HepG2 (cell line): ENCODE data around the gene SCP2D1. TPM values are rescaled to one million over a fixed set of nuclear protein-coding genes. Genes with fewer than 3 reads are reported as not detected.

Experiments
- ATAC-seq: fragments of 200-7000 bp; cut with Tn5 transposase; 3 replicates; pipeline ENCODE4 v1.9.1; 2020; ENCODE audit warnings: mild to moderate bottlenecking, moderate library complexity
- BruUV-seq: library from RNA; stranded (reverse); fragments of 400-500 nt; replicated peaks from 2 replicates; lab custom pipeline; 2021; lab: Mats Ljungman, UMichigan
- CTCF ChIA-PET: fragments of 300-600 bp; formaldehyde crosslinking; extraction: SDS; loops from one replicate; lab custom pipeline; 2021; ENCODE audit warnings: low total read pairs, inconsistent platforms, low intra/inter-chr PET ratio; lab: Yijun Ruan, JAX
- POLR2A ChIA-PET: fragments of 350-600 bp; sonication (Branson Sonifier 250); formaldehyde crosslinking; loops from one replicate; lab custom pipeline; 2020; ENCODE audit warnings: antibody characterized with exemption, inconsistent platforms; lab: Yijun Ruan, JAX
- DNase-seq: peaks from one replicate; pipeline ENCODE4 v3.0.0-alpha.2; 2015; ENCODE audit warnings: low spot score
- FAIRE-seq: peaks from 3 replicates; lab custom pipeline; 2011; peaks lifted over from hg19 to GRCh38; lab: Jason Lieb, UNC
- H2AFZ ChIP-seq: one replicate; pipeline ENCODE4 v1.6.1; 2011; ENCODE audit warnings: low read length, inconsistent platforms
- H3K27ac ChIP-seq: fragments of 300-600 bp; 3 replicates; pipeline ENCODE4 v1.8.0; 2011; ENCODE audit warnings: mixed run types, mild to moderate bottlenecking, mixed read lengths, low read length, inconsistent platforms; ENCODE audit not compliant: insufficient read depth; ENCODE audit errors: extremely low read length
- H3K27me3 ChIP-seq, 2 experiments: fragments of 200-600 bp in 1 of 2; 2 replicates in 1 of 2; 3 replicates in 1 of 2; pipeline versions ENCODE4 v1.6.0 to v1.8.0; 2011; ENCODE audit warnings: low read length in 2 of 2, mild to moderate bottlenecking in 2 of 2, moderate library complexity in 2 of 2, inconsistent platforms in 1 of 2; ENCODE audit not compliant: insufficient read depth in 2 of 2, control insufficient read depth in 1 of 2
- H3K36me3 ChIP-seq, 2 experiments: fragments of 200-600 bp in 1 of 2; replicated peaks in 1 of 2; 2 replicates in 1 of 2; 3 replicates in 1 of 2; pipeline versions ENCODE4 v1.5.1 to v1.8.0; 2011; ENCODE audit warnings: low read length in 2 of 2, inconsistent platforms in 1 of 2; ENCODE audit not compliant: insufficient read depth in 2 of 2, control insufficient read depth in 1 of 2
- H3K4me1 ChIP-seq: 2 replicates; pipeline ENCODE4 v1.5.1; 2012; ENCODE audit warnings: low read length, inconsistent platforms; ENCODE audit not compliant: insufficient read depth
- H3K4me2 ChIP-seq: 2 replicates; pipeline ENCODE4 v1.6.0; 2011; ENCODE audit warnings: low read depth, low read length, inconsistent platforms
- H3K4me3 ChIP-seq, 3 experiments: fragments of 200-600 bp in 1 of 3; sonication (generic), shearing (Covaris generic) in 1 of 3; replicated peaks in 1 of 3; 2 replicates each; pipeline ENCODE4 v1.5.1; 2011 to 2016; ENCODE audit warnings: low read length in 3 of 3, inconsistent platforms in 2 of 3, low read depth in 2 of 3, mild to moderate bottlenecking in 2 of 3, control low read depth in 1 of 3, mixed read lengths in 1 of 3; ENCODE audit not compliant: insufficient read depth in 1 of 3
- H3K79me2 ChIP-seq: one replicate; pipeline ENCODE4 v1.6.1; 2011; ENCODE audit warnings: low read length, inconsistent platforms; ENCODE audit not compliant: insufficient read depth
- H3K9ac ChIP-seq: 2 replicates; pipeline ENCODE4 v1.6.0; 2011; ENCODE audit warnings: mild to moderate bottlenecking, low read depth, low read length, inconsistent platforms; ENCODE audit not compliant: insufficient read depth
- H3K9me3 ChIP-seq: 2 replicates; pipeline ENCODE4 v1.5.1; 2012; ENCODE audit warnings: mild to moderate bottlenecking, low read length
- H4K20me1 ChIP-seq: 2 replicates; pipeline ENCODE4 v1.6.0; 2011; ENCODE audit warnings: inconsistent platforms, mild to moderate bottlenecking, low read length, moderate library complexity; ENCODE audit not compliant: insufficient read depth
- FOXK1 ChIP-seq: sonication (generic); formaldehyde crosslinking; IDR thresholded peaks from 2 replicates; pipeline ENCODE4 v1.4.0; 2020; ENCODE audit warnings: low read depth, missing genetic modification reagents, borderline replicate concordance
- HNRNPH1 ChIP-seq: fragments of 200-400 bp; formaldehyde crosslinking; optimal IDR thresholded peaks from 2 replicates; pipeline ENCODE3; 2017; ENCODE audit warnings: mild to moderate bottlenecking, low read depth, low read length
- NR1H2 ChIP-seq: sonication (generic); formaldehyde crosslinking; IDR thresholded peaks from 2 replicates; pipeline ENCODE4 v1.8.1; 2022; ENCODE audit warnings: low read depth, missing genetic modification reagents, borderline replicate concordance
- SETDB1 ChIP-seq: sonication (generic); formaldehyde crosslinking; IDR thresholded peaks from 2 replicates; pipeline ENCODE4 v1.5.1; 2020; ENCODE audit warnings: missing genetic modification reagents, mild to moderate bottlenecking, borderline replicate concordance
- ZNF124 ChIP-seq: sonication (generic); formaldehyde crosslinking; IDR thresholded peaks from 2 replicates; pipeline ENCODE4 v1.4.0; 2020; ENCODE audit warnings: missing genetic modification reagents
- ZNF136 ChIP-seq: sonication (generic); formaldehyde crosslinking; IDR thresholded peaks from 2 replicates; pipeline ENCODE4 v1.8.1; 2022; ENCODE audit warnings: low read depth, mild to moderate bottlenecking, moderate library complexity, missing genetic modification reagents
- ZNF225 ChIP-seq: sonication (generic); formaldehyde crosslinking; IDR thresholded peaks from 2 replicates; pipeline ENCODE4 v1.4.0; 2020; ENCODE audit warnings: mild to moderate bottlenecking, missing genetic modification reagents
- ZNF441 ChIP-seq: sonication (generic); formaldehyde crosslinking; IDR thresholded peaks from 2 replicates; pipeline ENCODE4 v1.7.0; 2021; ENCODE audit warnings: missing genetic modification reagents, borderline replicate concordance
- ZNF501 ChIP-seq: sonication (generic); formaldehyde crosslinking; IDR thresholded peaks from 2 replicates; pipeline ENCODE4 v1.5.1; 2020; ENCODE audit warnings: mild to moderate bottlenecking, moderate library complexity, missing genetic modification reagents
- ZNF768 ChIP-seq: sonication (generic); formaldehyde crosslinking; IDR thresholded peaks from 2 replicates; pipeline ENCODE4 v1.4.0; 2020; ENCODE audit warnings: missing genetic modification reagents
- ZNF782 ChIP-seq: sonication (generic); formaldehyde crosslinking; IDR thresholded peaks from 2 replicates; pipeline ENCODE4 v1.4.0; 2020; ENCODE audit warnings: missing genetic modification reagents, mild to moderate bottlenecking, borderline replicate concordance
- ZNF883 ChIP-seq: sonication (generic); formaldehyde crosslinking; IDR thresholded peaks from 2 replicates; pipeline ENCODE4 v1.5.1; 2020; ENCODE audit warnings: mild to moderate bottlenecking, missing genetic modification reagents; ENCODE audit errors: not compliant biosample characterization
- WGBS: methylation state at CpG from one replicate; pipeline ENCODE4 v1.1.6; 2017; ENCODE audit warnings: low lambda C conversion rate; 5-methylcytosine and 5-hydroxymethylcytosine counted together
- in situ Hi-C: cut with HindIII; loops from 2 replicates; pipeline ENCODE4 v1.10.0; 2017; ENCODE audit warnings: low pct_unique_long_range_greater_than_20kb; ENCODE audit not compliant: extremely low pct_ligation_motif_present
- intact Hi-C: fragments of 100-400 bp; cut with micrococcal nuclease; formaldehyde crosslinking; loops from one replicate; pipeline ENCODE4 v1.10.0; 2022; ENCODE audit not compliant: unreplicated experiment
- polyA plus RNA-seq, 8 experiments: library from polyadenylated mRNA; depleted of rRNA in 3 of 8; stranded (reverse) in 7 of 8; unstranded in 1 of 8; fragments of >200 nt; fragmentation: Illumina TruSeq in 4 of 8; extraction: Trizol in 4 of 8; gene quantifications; 2 replicates each; pipeline versions ENCODE4 v1.2.1 to v1.2.3, GENCODE V29; 2011 to 2016; ENCODE audit warnings: low read depth in 4 of 8, missing spikeins in 1 of 8, mixed read lengths in 1 of 8; ENCODE audit not compliant: insufficient read depth in 1 of 8
- total RNA-seq, 5 experiments: library from RNA; depleted of rRNA; stranded (reverse); fragments of >200 nt; fragmentation: Illumina TruSeq; extraction: Trizol; gene quantifications; 2 replicates each; pipeline ENCODE4 v1.2.3, GENCODE V29; 2016; ENCODE audit warnings: low read depth in 1 of 5

The SCP2D1 gene
- total and polyA plus RNA-seq, 2 of the 13 experiments (the other 11 are each of a cell fraction or from before 2014, with no cell fraction given): not detected

- in situ Hi-C loops: no loop called here
- no peak for FAIRE-seq
- no peak for DNase-seq
- BruUV-seq: no TSS peak
- Histone ChIP-seq H3K9ac (no peak overlapping the region), H3K4me2 (no peak overlapping the region), H3K27ac (no peak overlapping the region)
- POLR2A ChIA-PET: no interaction called here
- CTCF ChIA-PET: no interaction called here
- no peak for TF ChIP-seq ZNF883
- no peak for TF ChIP-seq ZNF225
- no peak for TF ChIP-seq ZNF501 (CRISPR knock-in tag)
- no peak for TF ChIP-seq NR1H2 (CRISPR knock-in tag)
- no peak for TF ChIP-seq ZNF441 (CRISPR knock-in tag)
- TF ChIP-seq ZNF124 (CRISPR knock-in tag): no peak
- no peak for TF ChIP-seq ZNF782 (CRISPR knock-in tag)
- no peak for TF ChIP-seq FOXK1 (CRISPR knock-in tag)
- TF ChIP-seq SETDB1 (CRISPR knock-in tag): no peak
- TF ChIP-seq HNRNPH1: no peak
- no peak for TF ChIP-seq ZNF768
- no peak for TF ChIP-seq ZNF136
- TF ChIP-seq, all 625 proteins: peak for 0
- H4K20me1 ChIP-seq: no peaks in the 10 kb centered on the region
- ATAC-seq: no peak
- H3K4me3 ChIP-seq: no peak overlapping the region
- WGBS: 13% methylated on average over 5 of the region's 5 CpGs
- intact Hi-C loops: no loop called here
- H3K9me3 ChIP-seq: no peaks in the 10 kb centered on the region
- H3K79me2 ChIP-seq: no peaks in the 10 kb centered on the region
- no peak overlapping the region for H2AFZ ChIP-seq
- no peaks in the 10 kb centered on the region for H3K36me3 ChIP-seq
- peaks cover 0 to 7% of the 10 kb centered on the region in 2 experiments; a peak in 1 of 5 replicates for H3K27me3 ChIP-seq
- H3K4me1 ChIP-seq: no peaks in the 10 kb centered on the region
Measured at GRCh38 chr20:18831830-18832499, 18.4 kb downstream of the SCP2D1 start.
